ENCODE data around the gene HADHB.

Gene HADHB

DNA sequence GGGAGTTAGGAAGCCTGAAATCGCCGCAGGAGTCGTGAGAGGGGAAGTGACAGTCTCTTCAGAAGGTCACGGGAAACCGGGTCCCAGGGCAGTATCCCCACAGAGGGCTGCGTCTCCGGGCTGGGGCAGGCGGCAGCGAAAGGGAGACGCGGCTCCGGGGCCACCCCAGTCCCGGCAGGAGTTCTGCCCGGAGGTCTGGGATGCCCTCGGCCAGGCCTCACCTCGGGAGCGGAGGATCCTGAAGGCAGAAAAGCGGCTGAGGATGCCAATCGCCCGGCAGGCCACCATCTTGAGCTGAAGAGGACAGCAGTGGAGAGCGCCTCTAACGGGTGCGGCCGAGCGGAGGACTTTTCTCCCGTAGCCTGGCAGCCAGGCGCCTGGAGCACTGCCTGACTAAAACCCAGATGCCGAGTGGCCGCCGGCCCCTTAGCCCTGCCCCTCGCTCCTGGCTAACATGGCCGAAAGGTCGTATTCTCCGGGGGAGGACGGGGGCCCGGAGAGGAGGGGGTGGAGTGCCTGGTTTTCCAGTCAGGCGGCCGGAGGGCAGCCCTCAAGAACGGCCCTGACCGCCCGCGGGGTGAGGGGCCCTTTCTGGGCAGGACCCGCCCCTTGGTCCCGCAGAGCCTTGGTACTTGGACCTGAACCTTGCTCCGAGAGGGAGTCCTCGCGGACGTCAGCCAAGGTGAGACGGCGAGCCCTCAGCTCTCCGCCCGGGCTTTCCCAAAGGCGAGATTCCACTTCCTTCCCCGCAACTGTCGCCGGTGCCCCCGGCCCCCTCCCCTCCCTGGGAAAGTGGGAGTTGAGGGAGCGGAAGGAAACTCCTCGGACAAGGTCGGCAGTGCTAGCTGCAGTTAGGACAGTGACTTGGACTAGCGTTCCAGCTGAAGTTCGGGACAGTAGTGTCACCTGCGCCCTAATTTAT, at the start of gene HADHB, which contains the start of gene HADHA:
Gene HADHB (plus strand): TSS at position 631 of the 922 bp plus-strand sequence. CDS start 9,316 bp downstream, outside the sequence.
Gene HADHA (minus strand): TSS at position 324 of the 922 bp plus-strand sequence. CDS start 36 bp downstream, at position 288.
- peak; percentile 80 to 91 for DNase-seq

DNA sequence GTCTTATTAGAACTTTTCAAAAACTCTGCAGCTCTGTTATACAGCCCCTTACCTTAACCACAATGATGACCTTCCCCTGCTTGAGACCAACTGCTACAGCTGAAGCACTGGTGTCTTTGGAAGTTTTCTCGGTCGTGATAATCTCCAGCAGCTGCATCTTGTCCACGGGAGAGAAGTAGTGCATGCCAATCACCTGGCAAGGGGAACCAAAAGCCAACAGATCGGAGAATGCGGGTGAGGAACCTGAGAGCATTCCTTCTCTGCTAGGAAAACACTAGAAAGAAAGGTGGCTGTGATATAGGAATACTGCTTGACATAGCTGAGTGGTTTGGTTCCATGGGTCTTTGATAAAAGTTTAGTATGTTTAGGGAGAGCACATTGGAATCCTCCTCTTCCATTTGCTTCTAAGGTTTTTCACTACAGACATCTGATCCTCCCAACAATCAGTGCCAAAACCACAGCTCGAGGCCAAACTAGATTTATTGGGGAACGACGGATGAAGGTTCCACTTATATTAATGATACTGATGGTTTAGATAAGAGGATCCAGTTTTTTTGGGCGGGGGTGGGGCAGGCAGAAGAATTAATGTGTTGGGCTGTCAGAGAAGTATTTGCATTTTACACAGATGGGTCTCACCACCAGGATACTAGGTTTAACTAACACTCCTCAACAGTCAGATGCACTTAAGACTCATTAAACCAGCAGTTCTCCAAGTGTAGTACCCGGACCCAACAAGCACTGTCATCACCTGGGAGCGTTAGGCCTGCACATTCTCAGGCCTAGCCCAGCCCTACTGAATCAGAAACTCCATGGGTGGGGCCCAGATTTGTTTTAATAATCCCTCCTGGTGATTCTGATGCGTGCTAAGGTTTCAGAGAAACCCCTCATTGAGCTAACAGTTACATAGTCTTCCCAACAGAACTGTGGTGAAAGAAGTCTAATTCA, 49.4 kb upstream of the HADHB start:
- no peak for DNase-seq

DNA sequence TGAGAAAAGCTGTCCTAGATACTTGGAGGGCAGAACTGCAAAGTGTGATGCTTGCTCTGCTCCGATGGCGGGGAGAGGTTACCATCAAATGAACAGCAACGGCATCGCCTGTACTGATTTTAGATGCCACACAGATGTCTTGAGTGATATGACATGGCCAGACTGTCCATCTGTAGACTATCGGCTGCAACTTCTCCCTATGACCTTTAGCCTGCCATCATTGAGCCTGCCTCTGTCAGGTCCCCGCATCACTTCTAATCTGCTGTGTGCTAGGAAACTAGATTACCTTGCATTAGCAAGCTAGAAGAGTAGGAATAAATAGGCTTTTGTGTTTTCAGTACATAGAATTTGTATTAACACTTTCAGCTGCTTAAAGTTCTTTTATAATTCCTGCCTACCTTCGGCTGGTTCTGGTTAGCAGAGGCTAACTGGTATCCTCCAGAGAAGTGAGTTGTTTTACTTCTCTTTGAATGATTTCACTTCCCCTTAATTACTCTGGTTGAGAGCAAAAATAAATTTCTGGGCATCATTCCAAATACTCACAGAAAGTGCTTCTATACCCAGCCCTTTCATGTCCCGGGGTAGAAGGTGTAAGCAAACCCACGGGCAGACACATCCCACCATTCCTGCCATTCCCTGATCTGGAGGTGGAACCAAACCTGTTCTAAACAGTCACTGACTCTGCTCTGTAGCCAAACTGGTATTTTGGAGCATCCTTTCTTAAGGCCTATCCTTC, 47.9 kb upstream of the HADHB start:
- DNase-seq, result no peak

DNA sequence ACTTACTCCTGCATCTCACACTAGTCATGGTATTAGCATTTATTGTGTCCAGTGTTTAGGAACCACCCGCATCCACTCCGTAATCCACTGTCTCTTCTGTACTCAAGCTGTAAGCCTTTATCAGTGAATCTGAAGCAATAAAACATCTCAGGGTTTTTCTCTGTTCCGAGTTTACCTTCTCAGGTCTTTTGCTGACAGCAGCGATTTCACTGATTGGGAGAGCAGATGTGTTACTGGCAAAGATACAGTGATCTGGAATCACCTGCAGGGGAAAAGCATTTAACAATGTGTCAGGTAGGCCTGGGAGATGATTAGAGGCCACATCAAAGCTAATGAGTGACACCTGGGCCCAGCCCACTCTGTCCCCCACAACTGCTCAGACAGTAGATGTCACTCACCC, 47.2 kb upstream of the HADHB start:
- no peak for DNase-seq

DNA sequence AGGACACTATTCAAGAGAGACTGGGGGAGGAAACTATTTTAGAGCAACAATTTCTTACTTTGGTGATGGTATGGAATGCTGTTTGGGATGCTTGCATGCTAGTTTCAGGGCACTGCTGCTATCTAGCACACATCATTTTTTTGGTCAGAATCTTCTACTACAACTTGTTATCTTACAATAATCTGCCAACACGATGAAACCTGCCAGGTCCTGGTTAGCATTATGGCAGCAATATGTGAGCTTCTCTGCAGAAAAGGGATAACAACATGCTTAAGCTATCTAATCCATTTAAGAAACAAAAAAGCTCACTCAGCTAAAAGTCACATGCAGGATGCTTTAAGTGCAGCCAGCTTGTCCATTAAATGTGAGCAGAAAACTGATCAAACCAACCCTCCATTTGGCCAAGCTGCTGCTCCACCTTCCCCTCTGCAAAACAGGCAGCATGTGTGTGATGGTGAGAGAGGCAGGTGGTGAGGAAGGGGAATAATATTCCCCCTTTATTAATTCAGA, 41.7 kb upstream of the HADHB start:
- no peak for DNase-seq

DNA sequence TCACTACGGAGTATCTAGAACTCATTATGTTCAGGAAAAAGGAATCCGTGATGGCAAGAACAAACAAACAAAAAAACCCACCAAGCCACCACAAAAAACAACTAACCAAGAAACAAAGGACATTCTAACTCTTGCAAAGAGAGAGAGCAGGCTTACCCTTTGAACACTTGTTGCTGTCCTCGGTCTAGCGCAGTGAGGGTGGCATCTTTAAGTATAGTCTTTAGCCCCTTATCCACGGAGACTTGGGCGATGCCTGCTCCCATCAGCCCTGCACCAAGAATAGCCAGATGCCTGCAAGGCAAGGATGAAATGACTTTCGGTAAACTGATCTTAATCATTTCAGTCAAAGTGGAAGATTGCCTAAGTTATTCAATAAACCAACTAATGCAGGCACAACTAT, 40.8 kb upstream of the HADHB start:
- DNase-seq, result no peak

DNA sequence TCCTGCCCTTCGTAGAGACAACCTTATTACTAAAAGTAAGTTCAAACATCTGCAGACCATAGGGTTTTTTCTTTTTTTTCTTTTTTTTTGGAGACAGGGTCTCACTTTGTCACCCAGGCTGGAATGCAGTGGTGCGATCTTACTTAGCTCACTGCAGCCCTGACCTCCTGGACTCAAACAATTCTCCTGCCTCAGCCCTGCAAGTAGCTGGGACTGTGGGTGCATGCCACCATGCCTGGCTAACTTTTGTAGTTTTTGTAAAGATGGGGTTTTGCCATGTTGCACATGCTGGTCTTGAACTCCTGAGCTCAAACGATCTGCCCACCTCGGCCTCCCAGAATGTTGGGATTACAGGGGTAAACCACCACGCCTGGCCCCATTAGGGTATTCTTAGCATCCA, 32.7 kb upstream of the HADHB start:
- no peak for DNase-seq

DNA sequence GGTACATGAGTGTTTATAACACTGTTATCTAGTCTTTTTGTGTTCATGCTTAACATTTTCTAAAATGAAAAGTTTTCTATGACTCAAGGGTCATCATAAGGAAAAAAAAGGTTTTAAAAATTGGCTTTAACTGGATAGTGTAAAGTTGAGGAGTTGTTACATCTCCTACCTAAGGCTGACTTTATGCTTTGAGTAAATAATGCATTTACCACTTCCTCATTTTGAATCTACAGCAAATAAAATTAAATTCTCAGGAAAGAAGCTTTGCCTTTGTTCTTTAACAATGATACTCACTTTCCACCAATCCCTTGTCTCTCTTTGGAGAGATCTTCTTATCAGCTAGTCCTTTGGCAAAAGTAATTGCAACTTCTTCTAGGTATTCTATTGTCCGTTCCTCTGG, 30.0 kb upstream of the HADHB start:
- DNase-seq, result no peak

- DNase-seq, result no peak
Measured at GRCh38 chr2:26215833-26216232, 28.9 kb upstream of the HADHB start.

DNA sequence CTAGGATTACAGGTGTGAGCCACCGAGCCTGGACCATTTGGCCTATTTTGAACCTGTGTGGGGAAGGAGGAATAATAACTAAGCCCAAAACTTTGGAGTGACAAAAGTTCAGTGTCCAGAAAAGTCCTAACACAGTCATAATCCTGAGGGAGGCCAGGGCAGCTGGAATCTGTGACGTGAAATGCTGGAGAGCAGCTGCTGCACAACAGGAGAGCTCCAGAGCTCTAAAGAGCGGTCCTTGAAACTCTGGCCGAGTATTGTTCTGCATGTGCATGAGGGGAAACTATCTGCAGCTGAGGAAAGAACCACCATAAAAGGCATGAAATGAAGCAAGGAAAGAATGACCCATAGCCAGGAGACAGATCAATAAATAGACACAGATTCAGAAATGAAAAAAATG, 28.2 kb upstream of the HADHB start:
- no peak for DNase-seq

DNA sequence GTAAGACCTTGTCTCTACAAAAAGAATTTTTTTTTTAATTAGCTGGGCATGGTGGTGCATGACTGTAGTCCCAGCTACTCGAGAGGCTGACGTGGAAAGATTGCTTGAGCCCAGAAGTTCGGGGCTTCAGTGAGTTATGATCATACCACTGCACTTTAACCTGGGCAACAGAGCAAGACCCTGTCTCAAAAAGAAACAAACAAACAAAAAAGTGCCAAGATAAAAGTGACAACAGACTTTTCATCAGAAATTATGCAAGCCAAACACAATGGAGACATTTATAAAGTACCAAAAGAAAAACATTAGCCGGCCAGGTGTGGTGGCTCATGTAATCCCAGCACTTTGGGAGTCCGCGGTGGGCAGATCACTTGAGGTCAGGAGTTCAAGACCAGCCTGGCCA, 27.0 kb upstream of the HADHB start:
- no peak for DNase-seq

DNA sequence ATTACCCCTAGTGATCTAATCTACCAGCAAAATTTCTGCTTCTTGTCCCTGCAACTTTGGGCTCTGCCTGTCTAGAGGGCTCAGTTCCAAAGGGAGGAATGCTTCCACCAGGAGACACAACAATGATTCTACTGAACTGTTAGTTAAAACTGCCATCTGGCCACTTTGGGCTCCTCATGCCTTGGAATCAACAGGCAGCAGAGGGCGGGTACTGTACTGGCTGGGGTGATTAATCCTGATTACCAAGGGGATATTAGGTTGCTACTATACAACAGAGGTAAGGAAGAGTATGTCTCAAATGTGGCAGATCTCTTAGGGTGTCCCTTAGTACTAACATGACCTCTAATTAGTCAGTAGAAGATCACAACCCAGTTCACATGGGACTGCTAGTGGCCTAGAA, 21.7 kb upstream of the HADHB start:
- peak in 1 of 2 experiments; percentile 59 for DNase-seq

GRCh38 chr2:26224095-26224494, 20.6 kb upstream of the HADHB start:
- DNase-seq, result no peak

GRCh38 chr2:26229595-26229994, 15.1 kb upstream of the HADHB start:
- no peak for DNase-seq

- DNase-seq, result no peak
Measured at GRCh38 chr2:26230806-26231205, 13.9 kb upstream of the HADHB start.

DNA sequence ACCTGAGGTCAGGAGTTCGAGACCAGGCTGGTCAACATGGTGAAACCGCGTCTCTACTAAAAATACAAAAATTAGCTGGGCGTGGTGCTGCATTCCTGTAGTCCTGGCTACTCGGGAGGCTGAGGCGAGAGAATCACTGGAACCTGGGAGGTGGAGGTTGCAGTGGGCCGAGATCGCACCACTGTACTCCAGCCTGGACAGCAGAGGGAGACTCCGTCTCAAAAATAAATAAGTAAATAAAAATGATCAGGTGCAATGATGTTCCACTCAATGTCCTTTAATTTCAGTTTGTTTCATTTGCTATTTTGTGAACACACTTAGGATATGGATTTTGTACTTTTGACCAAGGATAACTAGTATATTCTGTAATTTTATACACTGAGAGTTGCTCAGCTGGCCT, 9.7 kb upstream of the HADHB start:
- DNase-seq, result no peak

DNA sequence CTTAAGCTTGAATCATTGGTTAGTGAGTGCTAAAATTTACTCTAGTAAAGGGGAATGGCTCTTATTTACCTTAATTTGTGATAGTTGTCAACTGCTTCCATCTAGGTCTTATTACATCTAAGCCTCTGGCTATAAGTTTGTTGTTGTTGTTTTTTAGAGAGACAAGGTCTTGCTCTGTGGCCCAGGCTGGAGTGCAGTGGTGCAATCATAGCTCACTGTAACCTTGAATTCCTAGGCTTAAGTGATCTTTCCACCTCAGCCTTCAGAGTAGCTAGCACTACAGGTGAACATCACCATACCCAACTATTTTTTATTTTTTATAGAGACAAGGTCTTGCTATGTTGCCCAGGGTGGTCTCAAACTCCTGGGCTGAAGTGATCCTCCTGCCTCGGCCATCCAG, 6.9 kb upstream of the HADHB start:
- DNase-seq, result no peak

GRCh38 chr2:26238311-26238958, 6.3 kb upstream of the HADHB start:
- peak in 1 of 2 experiments; percentile 22 for DNase-seq

DNA sequence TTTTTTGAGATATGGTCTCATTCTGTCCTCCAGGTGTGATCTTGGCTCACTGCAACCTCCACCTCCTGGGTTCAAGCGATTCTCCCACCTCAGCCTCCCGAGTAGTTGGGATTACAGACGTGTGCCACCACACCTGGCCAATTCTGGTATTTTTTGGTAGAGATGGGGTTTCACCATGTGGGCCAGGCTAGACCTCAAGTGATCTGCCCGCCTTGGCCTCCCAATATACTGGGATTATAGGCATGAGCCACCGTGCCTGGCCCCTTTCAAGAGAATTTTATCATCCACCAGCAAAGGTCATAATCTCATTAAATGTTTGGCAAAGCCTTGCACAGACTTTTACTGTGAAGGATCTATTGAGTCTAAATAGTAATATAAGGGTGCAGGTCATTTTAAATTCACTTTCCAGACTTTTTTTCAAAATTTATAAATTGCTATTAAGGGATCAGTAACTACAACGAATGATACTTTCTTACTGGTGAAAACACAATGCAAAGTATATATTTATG, 2.8 kb upstream of the HADHB start:
- no peak for DNase-seq

GRCh38 chr2:26243470-26244308, 1.1 kb upstream of the HADHB start:
- DNase-seq, result peak in 1 of 2 experiments; percentile 18

DNA sequence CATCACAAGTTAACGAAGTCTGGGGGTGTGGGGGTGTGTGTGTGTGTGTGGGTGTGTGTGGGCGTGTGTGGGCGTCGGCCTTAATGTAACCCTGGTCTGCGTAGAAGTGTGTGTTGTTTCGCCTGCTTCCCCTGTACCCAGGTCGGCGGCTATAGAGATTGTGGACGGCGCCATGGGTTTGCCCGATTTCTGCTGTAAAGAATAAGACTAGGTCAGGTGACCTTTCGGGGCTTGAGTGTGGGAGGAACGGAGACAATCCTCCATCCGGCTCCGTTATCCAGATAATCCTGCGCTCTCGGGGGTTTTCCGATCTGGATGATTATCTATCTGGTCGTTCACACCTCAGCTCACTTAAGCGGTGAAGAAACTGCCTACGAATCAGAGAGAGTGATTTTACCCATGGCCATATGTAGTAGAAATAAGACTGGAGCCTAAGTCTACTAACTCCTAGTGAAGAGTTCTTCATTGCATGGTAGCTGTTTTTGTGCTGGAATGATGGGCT, 543 bp downstream of the HADHB start:
- no peak for DNase-seq
